CD4-positive, CD25-positive, alpha-beta regulatory T cell (primary cell): ENCODE data around the gene HP. TPM values are rescaled to one million over a fixed set of nuclear protein-coding genes. Genes with fewer than 3 reads are reported as not detected.
"Not testable (repeated sequence)": the region's sequence is repeated elsewhere in the genome, so short reads cannot be mapped to it uniquely, and the experiment has no call there.

ENCODE experiments used
- ATAC-seq, 2 donors: fragments of 150-1000 bp; cut with Tn5 transposase; one replicate each; pipeline ENCODE4 v1.10.0; 2021; ENCODE audit warnings: low read depth in 2 of 2, moderate number of reproducible peaks in 2 of 2, moderate library complexity in 1 of 2
- DNase-seq, 3 donors: peaks; one replicate each; pipeline versions ENCODE4 v3.0.0 to v3.0.0-alpha.2; 2012 to 2022; ENCODE audit warnings: mixed read lengths in 1 of 3
- H3K27ac ChIP-seq: one replicate; pipeline ENCODE4 v1.7.0; 2013; ENCODE audit warnings: mild to moderate bottlenecking, low read length; ENCODE audit not compliant: insufficient read depth, poor library complexity, severe bottlenecking
- H3K27me3 ChIP-seq: one replicate; pipeline ENCODE4 v1.7.0; 2013; ENCODE audit warnings: low read length; ENCODE audit not compliant: control insufficient read depth, insufficient read depth
- H3K36me3 ChIP-seq: one replicate; pipeline ENCODE4 v1.7.0; 2013; ENCODE audit warnings: mild to moderate bottlenecking, low read length, moderate library complexity; ENCODE audit not compliant: control insufficient read depth, insufficient read depth
- H3K4me1 ChIP-seq: 2 replicates; pipeline ENCODE4 v1.7.0; 2013; ENCODE audit warnings: mild to moderate bottlenecking, low read length; ENCODE audit not compliant: insufficient read depth, control insufficient read depth, poor library complexity, severe bottlenecking
- H3K4me3 ChIP-seq: one replicate; pipeline ENCODE4 v1.7.0; 2013; ENCODE audit warnings: low read depth, mild to moderate bottlenecking, low read length, moderate library complexity
- H3K9me3 ChIP-seq, 2 experiments: 1 replicate in 1 of 2; 2 replicates in 1 of 2; pipeline ENCODE4 v1.7.0; 2013; ENCODE audit warnings: low read length in 2 of 2, mild to moderate bottlenecking in 1 of 2, moderate library complexity in 1 of 2; ENCODE audit not compliant: control insufficient read depth in 2 of 2
- H3K27ac Mint-ChIP-seq, 3 donors: one replicate each; pipeline ENCODE4 v1.8.0; 2020 to 2022; ENCODE audit warnings: mild to moderate bottlenecking in 3 of 3, mixed read lengths in 3 of 3, moderate library complexity in 2 of 3
- H3K27me3 Mint-ChIP-seq: one replicate; pipeline ENCODE4 v1.8.0; 2022; ENCODE audit warnings: mild to moderate bottlenecking, mixed read lengths
- H3K36me3 Mint-ChIP-seq: one replicate; pipeline ENCODE4 v1.8.0; 2020; ENCODE audit warnings: mixed read lengths
- H3K4me1 Mint-ChIP-seq, 4 donors: one replicate each; pipeline ENCODE4 v1.8.0; 2020 to 2022; ENCODE audit warnings: mixed read lengths in 4 of 4, mild to moderate bottlenecking in 1 of 4
- H3K4me3 Mint-ChIP-seq, 4 donors: one replicate each; pipeline ENCODE4 v1.8.0; 2020 to 2022; ENCODE audit warnings: mild to moderate bottlenecking in 4 of 4, mixed read lengths in 4 of 4, moderate library complexity in 3 of 4
- H3K9me3 Mint-ChIP-seq, 7 donors: one replicate each; pipeline ENCODE4 v1.8.0; 2020 to 2022; ENCODE audit warnings: mixed read lengths in 7 of 7, mild to moderate bottlenecking in 3 of 7, moderate library complexity in 2 of 7
- polyA plus RNA-seq, 4 donors: library from polyadenylated mRNA; unstranded; fragments of 300-500 nt; fragmentation: Illumina TruSeq; gene quantifications; one replicate each; pipeline ENCODE4 v1.2.3, GENCODE V29; 2021
- total RNA-seq: library from RNA; stranded (reverse); gene quantifications from one replicate; pipeline ENCODE4 v1.2.3, GENCODE V29; 2022

Gene HP
- total and polyA plus RNA-seq, 5 donors from 2014 or later: not detected

GRCh38 chr16:72043539-72043938, 10.8 kb upstream of the HP start:
- ATAC-seq (no peak), DNase-seq (no peak)
- no peaks in the 10 kb centered on the region for H3K36me3 ChIP-seq
- no peak overlapping the region for H3K4me3 ChIP-seq
- no peaks in the 10 kb centered on the region for H3K4me1 ChIP-seq
- Mint-ChIP-seq H3K4me1 (peaks cover 0 to 4% (median 0%) of the 10 kb centered on the region in 4 donors), H3K9me3 (peaks cover 0 to 3% (median 0%) of the 10 kb centered on the region in 7 donors), H3K4me3 (no peak overlapping the region), H3K36me3 (peaks cover 27% of the 10 kb centered on the region), H3K27ac (no peak overlapping the region), H3K27me3 (no peaks in the 10 kb centered on the region)
- H3K27me3 ChIP-seq: no peaks in the 10 kb centered on the region
- H3K27ac ChIP-seq: no peak overlapping the region
- H3K9me3 ChIP-seq: no peaks in the 10 kb centered on the region

- no peaks in the 10 kb centered on the region for H3K27me3 ChIP-seq
- Mint-ChIP-seq H3K4me1 (peaks cover 0 to 4% (median 0%) of the 10 kb centered on the region in 4 donors), H3K4me3 (no peak overlapping the region), H3K27ac (no peak overlapping the region), H3K27me3 (no peaks in the 10 kb centered on the region), H3K9me3 (peaks cover 0 to 6% (median 0%) of the 10 kb centered on the region in 7 donors), H3K36me3 (peaks cover 27% of the 10 kb centered on the region)
- H3K4me3 ChIP-seq: no peak overlapping the region
- H3K4me1 ChIP-seq: no peaks in the 10 kb centered on the region
- DNase-seq (no peak), ATAC-seq (no peak)
- no peaks in the 10 kb centered on the region for H3K9me3 ChIP-seq
- no peak overlapping the region for H3K27ac ChIP-seq
- H3K36me3 ChIP-seq: no peaks in the 10 kb centered on the region
Measured at GRCh38 chr16:72044296-72044695, 10.0 kb upstream of the HP start.

GRCh38 chr16:72044825-72045359, 9.4 kb upstream of the HP start:
- Mint-ChIP-seq H3K27me3 (no peaks in the 10 kb centered on the region), H3K4me3 (no peak overlapping the region), H3K27ac (no peak overlapping the region), H3K4me1 (peaks cover 0 to 2% (median 0%) of the 10 kb centered on the region in 4 donors), H3K9me3 (peaks cover 0 to 10% (median 3%) of the 10 kb centered on the region in 7 donors), H3K36me3 (peaks cover 28% of the 10 kb centered on the region)
- no peak overlapping the region for H3K27ac ChIP-seq
- H3K27me3 ChIP-seq: no peaks in the 10 kb centered on the region
- no peaks in the 10 kb centered on the region for H3K4me1 ChIP-seq
- ATAC-seq: no peak
- H3K36me3 ChIP-seq: no peaks in the 10 kb centered on the region
- DNase-seq: no peak
- no peaks in the 10 kb centered on the region for H3K9me3 ChIP-seq
- H3K4me3 ChIP-seq: no peak overlapping the region

- no peak overlapping the region for H3K27ac Mint-ChIP-seq
- H3K4me3 Mint-ChIP-seq: no peak overlapping the region
- no peak for DNase-seq
- ATAC-seq: no peak
- no peak overlapping the region for H3K4me3 ChIP-seq
- H3K4me1 ChIP-seq: no peaks in the 10 kb centered on the region
- no peaks in the 10 kb centered on the region for H3K9me3 ChIP-seq
- peaks cover 0 to 6% (median 0%) of the 10 kb centered on the region in 4 donors for H3K4me1 Mint-ChIP-seq
- no peaks in the 10 kb centered on the region for H3K36me3 ChIP-seq
- no peaks in the 10 kb centered on the region for H3K27me3 ChIP-seq
- H3K27ac ChIP-seq: no peak overlapping the region
- H3K36me3 Mint-ChIP-seq: peaks cover 6% of the 10 kb centered on the region
- peaks cover 0 to 18% (median 3%) of the 10 kb centered on the region in 7 donors for H3K9me3 Mint-ChIP-seq
- H3K27me3 Mint-ChIP-seq: no peaks in the 10 kb centered on the region
Measured at GRCh38 chr16:72049110-72049509, 5.2 kb upstream of the HP start.

- Mint-ChIP-seq H3K9me3 (peaks cover 0 to 18% (median 3%) of the 10 kb centered on the region in 7 donors), H3K4me3 (no peak overlapping the region), H3K27ac (no peak overlapping the region), H3K36me3 (peaks cover 6% of the 10 kb centered on the region), H3K4me1 (peaks cover 0 to 6% (median 0%) of the 10 kb centered on the region in 4 donors), H3K27me3 (no peaks in the 10 kb centered on the region)
- Histone ChIP-seq H3K27me3 (no peaks in the 10 kb centered on the region), H3K4me1 (no peaks in the 10 kb centered on the region), H3K4me3 (no peak overlapping the region), H3K36me3 (no peaks in the 10 kb centered on the region), H3K9me3 (no peaks in the 10 kb centered on the region), H3K27ac (no peak overlapping the region)
- no peak for ATAC-seq
- no peak for DNase-seq
Measured at GRCh38 chr16:72050769-72051464, 3.4 kb upstream of the HP start.

GRCh38 chr16:72051818-72052217, 2.5 kb upstream of the HP start:
- no peak overlapping the region for H3K27ac Mint-ChIP-seq
- no peaks in the 10 kb centered on the region for H3K9me3 ChIP-seq
- DNase-seq (no peak), ATAC-seq (no peak)
- no peaks in the 10 kb centered on the region for H3K4me1 ChIP-seq
- no peak overlapping the region for H3K27ac ChIP-seq
- H3K4me3 Mint-ChIP-seq: no peak overlapping the region
- H3K27me3 ChIP-seq: no peaks in the 10 kb centered on the region
- peaks cover 0 to 18% (median 3%) of the 10 kb centered on the region in 7 donors for H3K9me3 Mint-ChIP-seq
- no peaks in the 10 kb centered on the region for H3K27me3 Mint-ChIP-seq
- H3K4me1 Mint-ChIP-seq: peaks cover 0 to 6% (median 0%) of the 10 kb centered on the region in 4 donors
- H3K36me3 Mint-ChIP-seq: peaks cover 6% of the 10 kb centered on the region
- no peaks in the 10 kb centered on the region for H3K36me3 ChIP-seq
- H3K4me3 ChIP-seq: no peak overlapping the region

GRCh38 chr16:72055911-72056310, 1.6 kb downstream of the HP start:
- peaks cover 3% of the 10 kb centered on the region for H3K36me3 Mint-ChIP-seq
- H3K9me3 Mint-ChIP-seq: peaks cover 0 to 3% (median 0%) of the 10 kb centered on the region in 7 donors
- no peak overlapping the region for H3K4me3 Mint-ChIP-seq
- no peak overlapping the region for H3K4me3 ChIP-seq
- no peaks in the 10 kb centered on the region for H3K27me3 ChIP-seq
- no peaks in the 10 kb centered on the region for H3K9me3 ChIP-seq
- no peaks in the 10 kb centered on the region for H3K36me3 ChIP-seq
- no peak for DNase-seq
- H3K27ac ChIP-seq: no peak overlapping the region
- no peaks in the 10 kb centered on the region for H3K27me3 Mint-ChIP-seq
- peaks cover 0 to 6% (median 0%) of the 10 kb centered on the region in 4 donors for H3K4me1 Mint-ChIP-seq
- no peak overlapping the region for H3K27ac Mint-ChIP-seq
- no peaks in the 10 kb centered on the region for H3K4me1 ChIP-seq
- ATAC-seq: no peak

- H3K27me3 ChIP-seq, ATAC-seq, H3K4me3 ChIP-seq, H3K36me3 ChIP-seq, DNase-seq, H3K9me3 ChIP-seq, H3K27ac Mint-ChIP-seq, H3K4me1 Mint-ChIP-seq, H3K4me1 ChIP-seq, H3K9me3 Mint-ChIP-seq, H3K4me3 Mint-ChIP-seq, H3K27me3 Mint-ChIP-seq, H3K27ac ChIP-seq, H3K36me3 Mint-ChIP-seq: not testable (repeated sequence)
Measured at GRCh38 chr16:72057313-72057712, 3.0 kb downstream of the HP start.
